OCI-LY7 (cell line): ENCODE measurements around the gene SYPL1. TPM values are rescaled to one million over a fixed set of nuclear protein-coding genes. Genes with fewer than 3 reads are reported as not detected.

ENCODE experiments used
- BruUV-seq: library from RNA; stranded (reverse); fragments of 400-500 nt; replicated peaks from 2 replicates; lab custom pipeline; 2021; lab: Mats Ljungman, UMichigan
- CTCF ChIA-PET: fragments of 300-600 bp; sonication (Branson Sonifier 250); formaldehyde crosslinking; loops from one replicate; lab custom pipeline; 2022; ENCODE audit warnings: antibody characterized with exemption; ENCODE audit not compliant: unreplicated experiment; lab: Charles Lee
- POLR2A ChIA-PET: fragments of 300-600 bp; sonication (Branson Sonifier 250); formaldehyde crosslinking; loops from one replicate; lab custom pipeline; 2022; ENCODE audit warnings: antibody characterized with exemption; lab: Charles Lee
- DNase-seq: peaks from one replicate; pipeline ENCODE4 v3.0.0-alpha.2; 2015; ENCODE audit warnings: low spot score
- H2AFZ ChIP-seq: fragments of 200-600 bp; sonication (generic), shearing (Covaris generic); 2 replicates; pipeline ENCODE4 v1.6.1; 2014; ENCODE audit warnings: mild to moderate bottlenecking, antibody characterized with exemption, low read length, moderate library complexity
- H3K27ac ChIP-seq: fragments of 200-600 bp; sonication (generic); 2 replicates; pipeline ENCODE4 v1.5.1; 2014; ENCODE audit warnings: mixed run types, low read depth, mild to moderate bottlenecking, moderate library complexity, low read length, inconsistent platforms; ENCODE audit not compliant: poor library complexity, severe bottlenecking
- H3K36me3 ChIP-seq: fragments of 200-600 bp; sonication (generic); 2 replicates; pipeline ENCODE4 v1.6.1; 2014; ENCODE audit warnings: mild to moderate bottlenecking, antibody characterized with exemption, low read length, moderate library complexity, mixed read lengths; ENCODE audit not compliant: insufficient read depth
- H3K4me1 ChIP-seq: fragments of 200-600 bp; sonication (generic); 2 replicates; pipeline ENCODE4 v1.5.1; 2014; ENCODE audit warnings: mild to moderate bottlenecking, low read length; ENCODE audit not compliant: insufficient read depth, poor library complexity, severe bottlenecking
- H3K4me2 ChIP-seq: fragments of 200-600 bp; sonication (generic); 2 replicates; pipeline ENCODE4 v1.6.1; 2014; ENCODE audit warnings: mild to moderate bottlenecking, low read length
- H3K4me3 ChIP-seq: fragments of 200-600 bp; sonication (generic); 2 replicates; pipeline ENCODE4 v1.5.1; 2014; ENCODE audit warnings: mild to moderate bottlenecking, low read depth, low read length; ENCODE audit not compliant: poor library complexity, severe bottlenecking
- H3K79me2 ChIP-seq: fragments of 200-600 bp; sonication (generic); 2 replicates; pipeline ENCODE4 v1.6.1; 2016; ENCODE audit warnings: low read depth, mild to moderate bottlenecking, low read length, moderate library complexity, mixed read lengths; ENCODE audit not compliant: insufficient read depth
- H3K9me2 ChIP-seq: fragments of 200-600 bp; sonication (generic); 2 replicates; pipeline ENCODE4 v1.6.1; 2016; ENCODE audit warnings: mild to moderate bottlenecking, low read length, mixed read lengths; ENCODE audit not compliant: insufficient read depth
- H3K9me3 ChIP-seq: fragments of 200-600 bp; sonication (generic); 2 replicates; pipeline ENCODE4 v1.6.1; 2014; ENCODE audit warnings: mild to moderate bottlenecking, mixed run types, low read length, mixed read lengths
- H4K20me1 ChIP-seq: fragments of 200-600 bp; sonication (generic); 2 replicates; pipeline ENCODE4 v1.6.1; 2014; ENCODE audit warnings: mild to moderate bottlenecking, antibody characterized with exemption, low read length, moderate library complexity, mixed read lengths; ENCODE audit not compliant: insufficient read depth
- CTCF ChIP-seq: fragments of 200-600 bp; sonication (generic); conservative IDR thresholded peaks from 2 replicates; pipeline ENCODE4 v1.5.1; 2014; ENCODE audit warnings: mild to moderate bottlenecking, antibody characterized with exemption, low read length, moderate library complexity, mixed read lengths
- EZH2phosphoT487 ChIP-seq: fragments of 200-600 bp; sonication (generic); IDR thresholded peaks from 2 replicates; pipeline ENCODE4 v1.6.1; 2018; ENCODE audit warnings: low read depth, borderline replicate concordance, mild to moderate bottlenecking, mixed run types, antibody characterized with exemption, low read length, moderate library complexity, mixed read lengths
- intact Hi-C: fragments of 100-400 bp; cut with micrococcal nuclease; formaldehyde crosslinking; loops from one replicate; pipeline ENCODE4 v1.10.0; 2022; ENCODE audit not compliant: unreplicated experiment
- total RNA-seq, 2 experiments: library from RNA; depleted of rRNA in 1 of 2; stranded (reverse); fragments of >200 nt in 1 of 2; shearing (Covaris generic) in 1 of 2; gene quantifications; 2 replicates each; pipeline ENCODE4 v1.2.3, GENCODE V29; 2014 to 2022

SYPL1 gene
- total RNA-seq, 2 experiments from 2014 or later, result 34.1 to 112 TPM

- Histone ChIP-seq H3K27ac (peak overlapping the region; percentile 83), H3K4me1 (peaks cover 55% of the 10 kb centered on the region), H3K9me2 (no peaks in the 10 kb centered on the region), H3K4me3 (peak overlapping the region; percentile 80), H3K79me2 (peaks cover 79% of the 10 kb centered on the region), H2AFZ (no peak overlapping the region), H4K20me1 (peaks cover 31% of the 10 kb centered on the region), H3K36me3 (peaks cover 62% of the 10 kb centered on the region), H3K9me3 (no peaks in the 10 kb centered on the region), H3K4me2 (peak overlapping the region; percentile 89)
- ChIA-PET CTCF (interaction anchor here (1.5 kb wide), 1 partner anchor 50 kb away, joined by 3 read pairs; no protein-coding TSS in a partner anchor), POLR2A (interaction anchor here (0.6 to 12.7 kb wide), 11 partner anchors 7 to 175 kb away, joined by 3 to 297 read pairs (median 7); partner anchors contain the start of gene NAMPT)
- no TSS peak for BruUV-seq
- intact Hi-C loops, result loop anchor here (10.0 kb wide), 1 partner anchor 1095 kb away; the partner anchor contains the start of gene KMT2E
- peak; percentile 60 for DNase-seq
- TF ChIP-seq EZH2phosphoT487 (no peak), CTCF (no peak)
These were observed 1.9 kb downstream of the SYPL1 start for GRCh38 chr7:106110238-106110560.

DNA sequence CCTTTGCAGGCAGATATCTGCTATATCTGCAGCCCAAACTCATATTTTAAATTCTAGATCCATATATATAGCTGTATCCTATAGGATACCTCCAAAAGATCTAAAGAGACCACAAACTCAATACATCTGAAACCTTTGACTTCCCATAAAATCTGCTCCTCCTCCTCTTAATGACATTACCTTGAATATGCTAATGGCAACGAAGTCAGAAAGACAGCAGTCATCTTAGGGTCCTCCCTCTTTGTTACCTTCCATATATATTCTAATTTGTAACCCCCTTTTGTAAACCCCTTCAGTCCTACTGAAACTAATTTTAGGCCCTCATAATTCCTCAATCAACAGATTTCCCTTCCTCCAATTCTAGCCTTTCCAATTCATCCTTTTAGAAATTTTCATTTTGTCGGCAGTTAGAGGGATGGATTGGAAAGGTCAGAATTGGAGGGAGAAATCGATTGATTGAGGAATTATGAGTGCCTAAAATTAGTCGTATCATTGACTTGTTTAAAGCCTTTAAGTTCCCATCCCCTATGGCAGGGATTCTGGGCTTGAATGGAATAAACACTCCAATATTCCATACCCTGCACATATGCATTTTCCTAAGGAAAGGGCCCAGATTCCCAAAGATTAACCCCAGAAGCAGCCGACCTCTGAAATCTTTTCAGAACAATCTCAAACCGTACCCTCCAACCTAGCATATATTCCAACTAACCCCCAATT, 2.4 kb downstream of the SYPL1 start:
- H3K4me1 ChIP-seq, result peaks cover 55% of the 10 kb centered on the region
- DNase-seq, result no peak
- BruUV-seq, result no TSS peak
- peak overlapping the region; percentile 89 for H3K4me2 ChIP-seq
- H3K9me2 ChIP-seq, result no peaks in the 10 kb centered on the region
- intact Hi-C loops, result loop anchor here (10.0 kb wide), 1 partner anchor 1095 kb away; the partner anchor contains the start of gene KMT2E
- no peaks in the 10 kb centered on the region for H3K9me3 ChIP-seq
- ChIA-PET POLR2A (interaction anchor here (0.6 to 12.7 kb wide), 9 partner anchors 9 to 50 kb away, joined by 3 to 297 read pairs (median 7); no protein-coding TSS in a partner anchor), CTCF (interaction anchor here (1.5 kb wide), 1 partner anchor 49 kb away, joined by 3 read pairs; no protein-coding TSS in a partner anchor)
- peak overlapping the region; percentile 80 for H3K4me3 ChIP-seq
- H4K20me1 ChIP-seq, result peaks cover 37% of the 10 kb centered on the region
- no peak overlapping the region for H2AFZ ChIP-seq
- H3K79me2 ChIP-seq, result peaks cover 85% of the 10 kb centered on the region
- H3K36me3 ChIP-seq, result peaks cover 68% of the 10 kb centered on the region
- H3K27ac ChIP-seq, result peak overlapping the region; percentile 83
- TF ChIP-seq EZH2phosphoT487, result no peak
- no peak for TF ChIP-seq CTCF
